PC-3 (cell line): ENCODE measurements around the gene HBEGF.

ENCODE experiments used
- EZH2 ChIP-seq: fragments of 300-600 bp; sonication (generic); IDR thresholded peaks from one replicate; pipeline ENCODE4 v1.6.1; 2017; ENCODE audit warnings: antibody characterized with exemption, mild to moderate bottlenecking, low read length; ENCODE audit not compliant: unreplicated experiment
- EZH2phosphoT487 ChIP-seq: fragments of 300-600 bp; sonication (generic); IDR thresholded peaks from 2 replicates; pipeline ENCODE4 v1.6.1; 2018; ENCODE audit warnings: mild to moderate bottlenecking, antibody characterized with exemption, low read length, borderline replicate concordance

- TF ChIP-seq EZH2phosphoT487 = no peak
- no peak for TF ChIP-seq EZH2
These were observed 36.0 kb downstream of the HBEGF start for GRCh38 chr5:140310434-140310833.
